IMR-90 (cell line): ENCODE data around the gene USB1. TPM values are rescaled to one million over a fixed set of nuclear protein-coding genes. Genes with fewer than 3 reads are reported as not detected.
A peak's percentile ranks its signal among the peaks of the same experiment; 100 is the strongest.

Source experiments
- ATAC-seq: fragments of 200-7000 bp; cut with Tn5 transposase; 2 replicates; pipeline ENCODE4 v1.9.1; 2020; ENCODE audit warnings: low read depth, mild to moderate bottlenecking, moderate library complexity
- BruUV-seq: library from RNA; stranded (reverse); fragments of 400-500 nt; replicated peaks from 2 replicates; lab custom pipeline; 2021; lab: Mats Ljungman, UMichigan
- CTCF ChIA-PET: fragments of 300-600 bp; formaldehyde crosslinking; extraction: SDS; loops from one replicate; lab custom pipeline; 2021; ENCODE audit warnings: antibody characterized with exemption; lab: Yijun Ruan, JAX
- POLR2A ChIA-PET: fragments of 300-600 bp; sonication (Branson Sonifier 250); formaldehyde crosslinking; loops from one replicate; lab custom pipeline; 2022; ENCODE audit warnings: antibody characterized with exemption; ENCODE audit not compliant: unreplicated experiment; lab: Charles Lee
- DNase-seq: peaks from one replicate; pipeline ENCODE4 v3.0.0; 2013
- H2AFZ ChIP-seq: replicated peaks from 2 replicates; pipeline ENCODE3; 2013; ENCODE audit warnings: low read length, mild to moderate bottlenecking; ENCODE audit not compliant: poor library complexity
- H2AK5ac ChIP-seq: 2 replicates; pipeline ENCODE4 v1.6.1; 2013; ENCODE audit warnings: low read depth, low read length, inconsistent platforms
- H2AK9ac ChIP-seq: replicated peaks from 2 replicates; pipeline ENCODE3; 2013; ENCODE audit warnings: mild to moderate bottlenecking, low read depth, low read length, moderate library complexity; ENCODE audit not compliant: poor library complexity
- H2BK120ac ChIP-seq: 2 replicates; pipeline ENCODE4 v1.6.1; 2013; ENCODE audit warnings: low read depth, low read length, inconsistent platforms
- H2BK15ac ChIP-seq: 3 replicates; pipeline ENCODE4 v1.6.1; 2013; ENCODE audit warnings: low read depth, low read length, inconsistent platforms
- H2BK20ac ChIP-seq: 2 replicates; pipeline ENCODE4 v1.6.1; 2013; ENCODE audit warnings: low read depth, mild to moderate bottlenecking, inconsistent platforms, low read length, moderate library complexity
- H2BK5ac ChIP-seq: 2 replicates; pipeline ENCODE4 v1.6.1; 2013; ENCODE audit warnings: mild to moderate bottlenecking, low read depth, low read length, inconsistent platforms; ENCODE audit not compliant: poor library complexity, severe bottlenecking
- H3K14ac ChIP-seq: replicated peaks from 2 replicates; pipeline ENCODE4 v1.6.1; 2013; ENCODE audit warnings: low read depth, low read length, inconsistent platforms
- H3K18ac ChIP-seq: 2 replicates; pipeline ENCODE4 v1.6.1; 2013; ENCODE audit warnings: low read depth, low read length, control low read depth
- H3K23ac ChIP-seq: 2 replicates; pipeline ENCODE4 v1.6.1; 2013; ENCODE audit warnings: low read depth, low read length, inconsistent platforms
- H3K27ac ChIP-seq: 2 replicates; pipeline ENCODE4 v1.5.1; 2013; ENCODE audit warnings: mild to moderate bottlenecking, control low read depth, low read length; ENCODE audit not compliant: insufficient read depth
- H3K27me3 ChIP-seq: 2 replicates; pipeline ENCODE4 v1.6.1; 2013; ENCODE audit warnings: low read length; ENCODE audit not compliant: control insufficient read depth, insufficient read depth
- H3K36me3 ChIP-seq: 2 replicates; pipeline ENCODE4 v1.6.1; 2013; ENCODE audit warnings: low read length, mixed read lengths; ENCODE audit not compliant: control insufficient read depth, insufficient read depth
- H3K4ac ChIP-seq: 2 replicates; pipeline ENCODE4 v1.6.1; 2013; ENCODE audit warnings: low read depth, low read length, inconsistent platforms
- H3K4me1 ChIP-seq: 2 replicates; pipeline ENCODE4 v1.6.1; 2013; ENCODE audit warnings: low read length, mixed read lengths; ENCODE audit not compliant: control insufficient read depth, insufficient read depth
- H3K4me2 ChIP-seq: 2 replicates; pipeline ENCODE4 v1.6.1; 2013; ENCODE audit warnings: low read depth, mild to moderate bottlenecking, control low read depth, low read length, moderate library complexity
- H3K4me3 ChIP-seq: 2 replicates; pipeline ENCODE4 v1.5.1; 2013; ENCODE audit warnings: low read depth, mild to moderate bottlenecking, control low read depth, low read length, moderate library complexity; ENCODE audit not compliant: insufficient read depth
- H3K56ac ChIP-seq: 2 replicates; pipeline ENCODE4 v1.6.1; 2013; ENCODE audit warnings: low read length, inconsistent platforms; ENCODE audit not compliant: insufficient read depth; ENCODE audit errors: extremely low read depth
- H3K79me1 ChIP-seq, 2 experiments: 2 replicates each; pipeline ENCODE4 v1.6.1; 2013; ENCODE audit warnings: low read length in 2 of 2, inconsistent platforms in 1 of 2, low read depth in 1 of 2
- H3K9ac ChIP-seq: 2 replicates; pipeline ENCODE4 v1.6.1; 2013; ENCODE audit warnings: low read depth, low read length, control low read depth
- H3K9me1 ChIP-seq: 2 replicates; pipeline ENCODE4 v1.6.1; 2013; ENCODE audit warnings: low read length, inconsistent platforms; ENCODE audit not compliant: insufficient read depth
- H3K9me3 ChIP-seq: 2 replicates; pipeline ENCODE4 v1.6.1; 2013; ENCODE audit warnings: low read length; ENCODE audit not compliant: control insufficient read depth, insufficient read depth
- H4K20me1 ChIP-seq: 2 replicates; pipeline ENCODE4 v1.6.1; 2013; ENCODE audit warnings: low read length, inconsistent platforms; ENCODE audit not compliant: insufficient read depth
- H4K5ac ChIP-seq: 2 replicates; pipeline ENCODE4 v1.6.1; 2013; ENCODE audit warnings: mild to moderate bottlenecking, low read depth, low read length, control low read depth
- H4K8ac ChIP-seq, 2 experiments: 2 replicates each; pipeline ENCODE4 v1.6.1; 2013; ENCODE audit warnings: low read depth in 2 of 2, low read length in 2 of 2, control low read depth in 1 of 2, inconsistent platforms in 1 of 2
- H4K91ac ChIP-seq: 2 replicates; pipeline ENCODE4 v1.6.1; 2013; ENCODE audit warnings: low read depth, low read length, inconsistent platforms; ENCODE audit not compliant: insufficient read depth
- BHLHE40 ChIP-seq: fragments of 150-350 bp; IDR thresholded peaks from 2 replicates; pipeline ENCODE4 v1.6.1; 2016; ENCODE audit warnings: mild to moderate bottlenecking, low read depth, low read length
- CEBPB ChIP-seq: IDR thresholded peaks from 2 replicates; pipeline ENCODE4 v1.6.1; 2012; ENCODE audit warnings: low read depth, low read length, improper control_type of control experiment
- CHD1 ChIP-seq: IDR thresholded peaks from 2 replicates; pipeline ENCODE4 v1.6.1; 2012; ENCODE audit warnings: low read depth, low read length, improper control_type of control experiment
- FOS ChIP-seq: fragments of 150-350 bp; IDR thresholded peaks from 2 replicates; pipeline ENCODE4 v1.6.1; 2016; ENCODE audit warnings: low read depth, low read length
- MAFK ChIP-seq: IDR thresholded peaks from 2 replicates; pipeline ENCODE4 v1.6.1; 2012; ENCODE audit warnings: low read depth, low read length, improper control_type of control experiment
- MAZ ChIP-seq: IDR thresholded peaks from 2 replicates; pipeline ENCODE4 v1.6.1; 2012; ENCODE audit warnings: low read depth, mild to moderate bottlenecking, low read length, improper control_type of control experiment, moderate library complexity, borderline replicate concordance
- MXI1 ChIP-seq: IDR thresholded peaks from 2 replicates; pipeline ENCODE4 v1.6.1; 2012; ENCODE audit warnings: low read depth, mild to moderate bottlenecking, low read length, moderate library complexity, borderline replicate concordance
- NFE2L2 ChIP-seq: fragments of 150-350 bp; IDR thresholded peaks from 2 replicates; pipeline ENCODE4 v1.6.1; 2016; ENCODE audit warnings: low read depth, mild to moderate bottlenecking, low read length
- POLR2A ChIP-seq: IDR thresholded peaks from 2 replicates; pipeline ENCODE4 v1.6.1; 2012; ENCODE audit warnings: mild to moderate bottlenecking, low read depth, low read length
- RAD21 ChIP-seq: IDR thresholded peaks from 2 replicates; pipeline ENCODE4 v1.6.1; 2012; ENCODE audit warnings: low read length, improper control_type of control experiment
- RCOR1 ChIP-seq: IDR thresholded peaks from 2 replicates; pipeline ENCODE4 v1.6.1; 2012; ENCODE audit warnings: mild to moderate bottlenecking, low read length, improper control_type of control experiment; ENCODE audit not compliant: insufficient replicate concordance
- RFX5 ChIP-seq: IDR thresholded peaks from 2 replicates; pipeline ENCODE4 v1.8.0; 2012; ENCODE audit warnings: low read depth, mild to moderate bottlenecking, low read length, moderate library complexity
- SMC3 ChIP-seq: fragments of 150-350 bp; IDR thresholded peaks from 2 replicates; pipeline ENCODE4 v1.6.1; 2016; ENCODE audit warnings: low read depth, mild to moderate bottlenecking, antibody characterized with exemption, low read length, moderate library complexity
- WGBS, 2 experiments: methylation state at CpG; one replicate each; pipeline versions ENCODE4 v1.1.5 to v1.1.7; 2013; ENCODE audit warnings: missing lambda C conversion rate in 2 of 2; ENCODE audit not compliant: insufficient read length in 1 of 2; ENCODE audit errors: extremely low coverage in 2 of 2; 5-methylcytosine and 5-hydroxymethylcytosine counted together
- dilution Hi-C: fragments of 300-500 bp; cut with HindIII; formaldehyde crosslinking; loops from one replicate; pipeline ENCODE4 v1.14.3; 2018; ENCODE audit warnings: low sequenced_read_pairs; ENCODE audit not compliant: unreplicated experiment
- in situ Hi-C: fragments of 300-500 bp; cut with MboI; formaldehyde crosslinking; loops from 3 replicates; pipeline ENCODE4 v1.14.3; 2019; ENCODE audit warnings: low sequenced_read_pairs, inconsistent platforms, mixed read lengths
- intact Hi-C: fragments of 100-400 bp; cut with micrococcal nuclease; formaldehyde crosslinking; loops from 2 replicates; pipeline ENCODE4 v1.10.0; 2022
- polyA plus RNA-seq, 3 experiments: library from polyadenylated mRNA; depleted of rRNA; stranded (reverse); fragments of >200 nt; gene quantifications; 2 replicates each; pipeline ENCODE4 v1.2.3, GENCODE V29; 2012; ENCODE audit warnings: low replicate concordance in 1 of 3
- total RNA-seq: library from RNA; depleted of rRNA; stranded (reverse); fragments of >200 nt; gene quantifications from 2 replicates; pipeline ENCODE4 v1.2.3, GENCODE V29; 2012
- TF ChIP-seq, protein P1 (sequence below): fragments of 150-350 bp; IDR thresholded peaks from 2 replicates; pipeline ENCODE4 v1.6.1; 2017; ENCODE audit warnings: mild to moderate bottlenecking, antibody characterized with exemption, low read length, low read depth
- TF ChIP-seq, protein P2 (sequence below): conservative IDR thresholded peaks from 2 replicates; pipeline ENCODE4 v1.5.1; 2012; ENCODE audit warnings: mild to moderate bottlenecking, low read depth, low read length, improper control_type of control experiment
- TF ChIP-seq, protein P3 (sequence below): fragments of 150-350 bp; IDR thresholded peaks from 2 replicates; pipeline ENCODE4 v1.6.1; 2016; ENCODE audit warnings: low read depth, mild to moderate bottlenecking, low read length, moderate library complexity, borderline replicate concordance

Gene USB1
- total and polyA plus RNA-seq, 2 of the 4 experiments (the other 2 are of a cell fraction), result 45.9 to 94.9 TPM

DNA sequence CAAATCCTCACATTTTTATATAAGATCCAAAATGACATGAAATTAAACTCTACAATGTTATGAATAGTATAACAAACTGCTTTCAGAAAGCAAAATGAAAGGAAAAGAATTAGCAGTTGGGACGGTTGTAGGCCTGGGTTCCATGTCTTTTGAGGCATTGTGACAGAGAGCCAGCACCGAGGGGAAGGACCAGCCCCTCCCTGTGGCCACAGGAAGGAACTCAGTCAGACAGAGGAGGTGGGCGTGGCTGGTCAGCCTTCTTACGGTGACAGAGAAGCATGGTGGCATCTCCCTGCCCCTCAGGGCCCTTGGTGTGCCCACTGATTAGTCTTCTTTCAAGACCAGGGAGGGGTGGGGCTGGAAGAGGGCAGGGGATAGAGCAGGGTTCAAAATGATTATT is 6.4 kb upstream of the USB1 start:
- Histone ChIP-seq H2BK120ac (no peak overlapping the region), H3K9ac (no peak overlapping the region), H3K18ac (no peak overlapping the region), H4K5ac (no peak overlapping the region), H2AFZ (peak overlapping the region; percentile 21), H3K23ac (no peak overlapping the region), H3K4me2 (no peak overlapping the region), H3K4me3 (no peak overlapping the region), H2BK20ac (no peak overlapping the region), H3K27me3 (no peaks in the 10 kb centered on the region; the same call in 1 of the 2 replicates), H4K20me1 (peaks cover 23% of the 10 kb centered on the region), H3K56ac (no peak overlapping the region), H2BK15ac (no peak overlapping the region), H2AK5ac (no peak overlapping the region), H2BK5ac (no peak overlapping the region), H3K9me3 (no peaks in the 10 kb centered on the region), H3K27ac (no peak overlapping the region), H3K79me1 (peaks cover 9 to 38% of the 10 kb centered on the region in 2 experiments; a peak in 3 of 4 replicates), H4K8ac (no peak overlapping the region), H2AK9ac (peak overlapping the region; percentile 65), H3K14ac (no peak overlapping the region), H4K91ac (no peak overlapping the region), H3K4ac (no peak overlapping the region), H3K36me3 (peaks cover 34% of the 10 kb centered on the region; the same call in 1 of the 2 replicates), H3K4me1 (peaks cover 8% of the 10 kb centered on the region; the same call in 1 of the 2 replicates), H3K9me1 (peaks cover 5% of the 10 kb centered on the region; the same call in 1 of the 2 replicates)
- intact Hi-C loops, result no loop called here
- ChIA-PET POLR2A (no interaction called here), CTCF (no interaction called here)
- dilution Hi-C loops, result no loop called here
- ATAC-seq, result peak; percentile 54
- peak; percentile 25 for DNase-seq
- in situ Hi-C loops, result no loop called here
- no CpG with 5 or more reads among the region's 4 CpGs for WGBS, 2 experiments
- BruUV-seq, result no TSS peak
- no peak for TF ChIP-seq CEBPB
- no peak for TF ChIP-seq CHD1
- TF ChIP-seq RFX5, result no peak
- TF ChIP-seq BHLHE40, result no peak
- TF ChIP-seq, protein P1, sequence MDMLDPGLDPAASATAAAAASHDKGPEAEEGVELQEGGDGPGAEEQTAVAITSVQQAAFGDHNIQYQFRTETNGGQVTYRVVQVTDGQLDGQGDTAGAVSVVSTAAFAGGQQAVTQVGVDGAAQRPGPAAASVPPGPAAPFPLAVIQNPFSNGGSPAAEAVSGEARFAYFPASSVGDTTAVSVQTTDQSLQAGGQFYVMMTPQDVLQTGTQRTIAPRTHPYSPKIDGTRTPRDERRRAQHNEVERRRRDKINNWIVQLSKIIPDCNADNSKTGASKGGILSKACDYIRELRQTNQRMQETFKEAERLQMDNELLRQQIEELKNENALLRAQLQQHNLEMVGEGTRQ, result no peak
- TF ChIP-seq, protein P2, sequence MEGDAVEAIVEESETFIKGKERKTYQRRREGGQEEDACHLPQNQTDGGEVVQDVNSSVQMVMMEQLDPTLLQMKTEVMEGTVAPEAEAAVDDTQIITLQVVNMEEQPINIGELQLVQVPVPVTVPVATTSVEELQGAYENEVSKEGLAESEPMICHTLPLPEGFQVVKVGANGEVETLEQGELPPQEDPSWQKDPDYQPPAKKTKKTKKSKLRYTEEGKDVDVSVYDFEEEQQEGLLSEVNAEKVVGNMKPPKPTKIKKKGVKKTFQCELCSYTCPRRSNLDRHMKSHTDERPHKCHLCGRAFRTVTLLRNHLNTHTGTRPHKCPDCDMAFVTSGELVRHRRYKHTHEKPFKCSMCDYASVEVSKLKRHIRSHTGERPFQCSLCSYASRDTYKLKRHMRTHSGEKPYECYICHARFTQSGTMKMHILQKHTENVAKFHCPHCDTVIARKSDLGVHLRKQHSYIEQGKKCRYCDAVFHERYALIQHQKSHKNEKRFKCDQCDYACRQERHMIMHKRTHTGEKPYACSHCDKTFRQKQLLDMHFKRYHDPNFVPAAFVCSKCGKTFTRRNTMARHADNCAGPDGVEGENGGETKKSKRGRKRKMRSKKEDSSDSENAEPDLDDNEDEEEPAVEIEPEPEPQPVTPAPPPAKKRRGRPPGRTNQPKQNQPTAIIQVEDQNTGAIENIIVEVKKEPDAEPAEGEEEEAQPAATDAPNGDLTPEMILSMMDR, result peak; percentile 45
- TF ChIP-seq RAD21, result peak; percentile 40
- TF ChIP-seq NFE2L2, result no peak
- no peak for TF ChIP-seq MXI1
- TF ChIP-seq MAFK, result no peak
- no peak for TF ChIP-seq MAZ
- TF ChIP-seq RCOR1, result no peak
- TF ChIP-seq FOS, result no peak
- TF ChIP-seq SMC3, result peak; percentile 35; the same call in 1 of the 2 replicates
- TF ChIP-seq, protein P3, sequence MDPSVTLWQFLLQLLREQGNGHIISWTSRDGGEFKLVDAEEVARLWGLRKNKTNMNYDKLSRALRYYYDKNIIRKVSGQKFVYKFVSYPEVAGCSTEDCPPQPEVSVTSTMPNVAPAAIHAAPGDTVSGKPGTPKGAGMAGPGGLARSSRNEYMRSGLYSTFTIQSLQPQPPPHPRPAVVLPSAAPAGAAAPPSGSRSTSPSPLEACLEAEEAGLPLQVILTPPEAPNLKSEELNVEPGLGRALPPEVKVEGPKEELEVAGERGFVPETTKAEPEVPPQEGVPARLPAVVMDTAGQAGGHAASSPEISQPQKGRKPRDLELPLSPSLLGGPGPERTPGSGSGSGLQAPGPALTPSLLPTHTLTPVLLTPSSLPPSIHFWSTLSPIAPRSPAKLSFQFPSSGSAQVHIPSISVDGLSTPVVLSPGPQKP, result no peak
- TF ChIP-seq POLR2A, result no peak
